HG02870 (cell line): ENCODE measurements around the gene ID3.
A peak's percentile ranks its signal among the peaks of the same experiment; 100 is the strongest.

Experiments used
- ATAC-seq: cut with Tn5 transposase; IDR thresholded peaks from one replicate; pipeline ENCODE4 v1.9.1; 2021; ENCODE audit warnings: mild to moderate bottlenecking, moderate library complexity; ENCODE audit not compliant: unreplicated experiment

Gene ID3

GRCh38 chr1:23566304-23566703 lies 7.0 kb upstream of the ID3 start:
- no peak for ATAC-seq

DNA sequence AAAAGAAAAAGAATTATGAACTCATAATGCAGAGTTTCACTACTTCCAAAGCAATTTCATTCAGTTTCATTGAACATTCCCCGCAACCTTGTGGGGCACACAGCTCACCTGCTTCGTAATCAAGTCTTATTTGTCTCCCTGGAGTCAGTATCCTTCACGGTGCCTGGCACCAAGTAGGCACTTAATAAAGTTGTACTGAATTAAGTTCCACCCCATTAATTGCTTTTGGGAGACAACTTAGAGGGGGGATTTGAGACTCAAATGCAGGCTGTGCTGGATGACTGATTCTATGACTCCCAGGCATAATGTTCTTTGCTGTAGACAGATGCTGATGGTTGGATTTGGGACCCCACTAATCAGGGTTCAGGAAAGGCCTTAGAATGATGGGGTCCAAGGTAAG lies 6.5 kb upstream of the ID3 start:
- ATAC-seq: no peak

DNA sequence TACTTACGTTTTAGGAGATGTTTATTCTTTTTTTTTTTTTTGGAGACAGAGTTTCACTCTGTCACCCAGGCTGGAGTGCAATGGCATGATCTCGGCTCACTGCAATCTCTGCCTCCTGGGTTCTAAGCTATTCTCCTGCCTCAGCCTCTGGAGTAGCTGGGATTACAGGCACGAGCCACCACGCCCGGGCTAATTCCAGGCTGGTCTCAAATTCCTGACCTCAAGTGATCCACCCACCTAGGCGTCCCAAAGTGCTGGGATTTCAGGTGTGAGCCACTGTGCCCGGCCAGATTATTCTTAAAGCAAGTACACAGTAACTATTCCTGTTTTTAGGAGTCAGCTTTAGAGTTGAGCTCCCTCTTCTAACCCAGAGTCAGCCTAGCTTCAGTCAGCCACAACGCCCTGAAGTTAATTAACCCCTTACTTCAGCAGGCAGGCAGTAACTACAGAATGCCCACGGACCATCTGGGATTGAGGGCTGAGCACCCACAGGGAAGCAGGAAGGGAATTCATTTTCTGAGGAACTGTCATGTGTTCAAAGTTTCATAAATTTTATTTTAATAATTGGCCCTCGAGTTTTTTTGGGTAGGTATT lies 5.3 kb upstream of the ID3 start:
- no peak for ATAC-seq

DNA sequence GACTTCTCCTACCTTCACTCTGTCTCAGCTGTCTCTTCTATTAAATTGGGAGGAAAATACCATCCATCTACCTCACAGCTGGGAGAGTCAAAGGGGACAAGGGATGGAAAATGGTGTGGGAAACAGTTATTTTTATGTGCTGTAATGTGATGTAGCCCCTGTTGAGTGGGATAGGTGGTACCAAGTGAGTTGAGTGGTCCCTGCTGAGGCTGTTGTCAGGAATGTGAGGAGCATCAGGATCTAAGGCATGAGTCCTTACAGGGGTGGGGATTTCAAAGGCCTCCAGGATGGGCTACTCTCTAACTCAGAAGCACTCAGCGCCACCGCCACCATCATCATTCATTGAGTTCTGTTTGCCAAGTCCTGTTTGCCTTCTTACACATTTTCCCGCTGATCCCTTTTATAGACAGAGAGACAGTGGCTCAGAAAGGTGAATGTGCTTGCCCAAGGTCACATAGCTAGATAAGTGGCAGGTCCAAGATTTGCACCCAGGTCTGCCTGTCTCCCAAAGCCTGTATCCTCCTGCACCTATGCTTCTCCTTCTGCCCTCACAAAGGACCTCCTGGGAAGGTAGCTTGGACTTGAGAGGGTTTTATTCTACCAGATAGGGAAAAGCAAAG lies 4.6 kb upstream of the ID3 start:
- no peak for ATAC-seq

DNA sequence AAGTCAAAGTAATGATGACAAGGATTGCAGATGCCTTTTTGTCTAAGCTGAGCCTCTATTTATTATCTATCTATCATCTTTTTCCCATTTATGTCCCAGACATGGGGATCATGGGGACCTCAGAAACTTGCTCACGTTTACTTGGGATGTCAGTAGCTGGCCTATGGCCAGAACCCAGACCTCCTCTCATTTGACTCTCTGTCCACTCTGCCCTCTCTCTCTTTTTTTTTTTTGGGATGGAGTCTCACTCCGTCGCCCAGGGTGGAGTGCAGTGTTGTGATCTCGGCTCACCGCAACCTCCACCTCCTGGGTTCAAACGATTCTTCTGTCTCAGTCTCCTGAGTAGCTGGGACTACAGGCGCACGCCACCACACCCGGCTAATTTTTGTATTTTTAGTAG lies 3.7 kb upstream of the ID3 start:
- no peak for ATAC-seq

GRCh38 chr1:23562137-23562876 lies 3.0 kb upstream of the ID3 start:
- ATAC-seq: no peak

DNA sequence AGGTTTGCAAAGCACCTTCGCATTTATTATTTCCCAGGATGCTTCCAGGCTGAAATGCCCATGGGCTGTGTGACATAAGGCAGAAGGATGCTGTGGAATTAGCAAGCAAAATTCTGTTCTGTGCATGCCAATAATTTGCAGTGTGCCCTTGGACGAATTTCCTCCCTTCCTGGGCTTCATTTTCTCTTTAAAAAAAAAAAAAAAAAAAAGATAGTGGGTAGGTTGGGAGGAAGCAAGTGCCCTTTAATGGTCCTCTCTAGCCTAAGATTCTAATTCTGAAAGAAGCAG lies 2.5 kb upstream of the ID3 start:
- no peak for ATAC-seq

DNA sequence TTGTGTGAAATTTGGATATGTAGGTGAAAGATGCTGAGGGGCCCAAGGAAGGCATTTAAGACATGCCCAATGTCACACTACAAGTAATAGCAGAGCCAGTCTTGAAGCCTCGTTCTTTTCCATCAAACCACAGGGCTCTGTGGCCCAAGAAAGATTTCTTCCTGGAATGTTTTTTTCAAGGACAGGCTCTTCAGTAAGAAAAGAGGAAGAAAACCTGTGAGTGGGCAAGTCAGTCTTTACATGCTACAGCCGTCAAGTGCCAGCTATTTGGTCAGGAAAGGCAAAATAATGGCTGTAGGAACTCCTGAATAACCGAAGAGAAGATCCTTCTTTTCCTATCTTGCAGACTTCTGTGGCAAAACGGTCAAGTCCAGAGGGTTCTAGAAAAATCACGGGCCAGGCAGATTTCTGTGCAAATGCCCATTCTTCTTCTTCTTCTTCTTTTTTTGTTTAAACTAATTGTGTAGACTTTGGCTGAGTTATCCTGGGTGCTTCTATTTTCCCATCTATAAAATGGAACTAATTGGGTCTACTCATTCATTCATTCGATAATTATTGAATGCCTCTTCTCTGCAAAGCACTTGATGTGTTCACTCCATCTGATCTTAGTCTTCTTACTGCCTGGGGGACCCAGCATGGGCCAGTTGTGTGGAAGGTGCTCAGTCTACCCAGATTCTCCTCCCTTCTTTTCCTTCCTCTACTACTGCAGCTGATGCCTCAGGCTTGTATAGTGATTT lies 1.9 kb upstream of the ID3 start:
- no peak for ATAC-seq

DNA sequence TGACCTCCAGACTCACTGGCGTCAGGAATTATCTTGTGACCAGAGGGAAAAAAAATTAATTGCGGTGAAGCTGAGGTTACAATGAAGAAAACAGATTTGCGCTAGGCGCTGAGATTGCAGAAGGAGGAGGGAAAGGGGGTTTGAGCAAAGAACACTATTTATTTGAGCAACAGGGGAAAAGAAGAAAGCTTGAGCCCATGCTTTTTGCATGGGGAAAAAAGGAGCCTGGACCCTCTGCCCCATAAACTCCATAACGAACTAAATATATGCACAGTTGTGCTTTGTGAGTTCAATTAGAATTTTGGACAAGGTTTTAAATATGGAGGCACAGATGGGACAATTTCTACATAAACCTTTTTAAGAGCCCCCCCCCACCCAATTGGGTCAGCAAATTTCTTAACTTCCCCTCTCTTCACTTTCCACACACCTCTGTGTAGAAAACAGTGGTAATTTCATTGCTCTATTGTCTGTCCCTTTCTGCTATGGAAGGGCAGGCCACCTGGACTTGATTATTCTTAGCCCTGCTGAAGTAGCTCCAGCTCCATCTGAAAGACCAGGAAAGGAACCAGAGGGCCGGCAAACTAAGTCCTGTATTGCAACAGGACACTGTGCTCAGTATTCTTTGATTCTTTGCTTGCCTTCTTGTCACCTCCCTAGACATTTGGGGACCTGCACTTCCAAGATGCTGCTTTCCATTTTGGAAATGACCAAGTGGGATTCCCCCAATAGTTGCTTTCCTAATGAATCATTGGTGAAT lies 862 bp upstream of the ID3 start:
- ATAC-seq: no peak

DNA sequence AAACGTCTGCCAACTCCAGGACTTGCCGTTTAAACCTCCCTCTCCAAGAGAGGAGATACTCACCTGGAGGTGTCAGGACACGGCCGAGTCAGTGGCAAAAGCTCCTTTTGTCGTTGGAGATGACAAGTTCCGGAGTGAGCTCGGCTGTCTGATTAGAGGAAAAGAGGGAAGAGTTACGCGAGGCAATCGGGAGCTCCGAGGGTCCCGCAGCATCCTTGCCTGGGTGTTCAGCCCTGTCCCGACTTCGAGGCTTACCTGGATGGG lies 497 bp downstream of the ID3 start:
- no peak for ATAC-seq

- ATAC-seq: no peak
Measured at GRCh38 chr1:23558140-23558871, 995 bp downstream of the ID3 start.

GRCh38 chr1:23557471-23558124 lies 1.7 kb downstream of the ID3 start:
- no peak for ATAC-seq

GRCh38 chr1:23556635-23557470 lies 2.4 kb downstream of the ID3 start:
- no peak for ATAC-seq

DNA sequence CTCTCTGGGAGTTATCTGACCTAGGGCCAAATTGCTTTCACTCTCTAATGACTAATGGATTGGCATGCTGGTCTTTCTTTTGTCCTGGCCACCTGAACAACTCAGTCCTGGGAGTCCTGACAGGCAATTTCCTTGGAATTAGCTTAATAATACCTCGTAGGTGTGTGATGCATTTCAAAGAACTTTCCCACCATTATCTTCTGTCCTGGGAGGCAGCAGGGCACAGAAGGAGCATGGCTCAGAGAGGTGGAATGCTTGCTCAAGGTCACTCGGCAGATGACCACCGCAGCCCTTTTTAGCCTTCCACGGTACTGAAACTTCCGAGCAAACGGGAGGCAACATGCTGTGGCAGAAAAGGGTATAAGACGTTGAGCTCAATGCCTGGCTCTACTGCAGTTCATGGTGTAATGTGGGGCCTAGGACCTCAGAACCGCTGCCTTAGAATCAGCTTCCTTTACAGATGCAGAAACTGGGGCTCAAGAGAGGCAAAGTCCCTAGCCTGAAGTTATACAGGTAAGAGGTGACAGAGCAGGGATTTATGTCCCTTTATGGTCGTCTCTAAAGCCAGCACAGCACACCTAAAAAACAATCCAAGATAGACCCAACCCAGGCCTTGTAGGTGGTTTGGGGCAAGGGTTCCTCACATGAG lies 3.2 kb downstream of the ID3 start:
- ATAC-seq: no peak

DNA sequence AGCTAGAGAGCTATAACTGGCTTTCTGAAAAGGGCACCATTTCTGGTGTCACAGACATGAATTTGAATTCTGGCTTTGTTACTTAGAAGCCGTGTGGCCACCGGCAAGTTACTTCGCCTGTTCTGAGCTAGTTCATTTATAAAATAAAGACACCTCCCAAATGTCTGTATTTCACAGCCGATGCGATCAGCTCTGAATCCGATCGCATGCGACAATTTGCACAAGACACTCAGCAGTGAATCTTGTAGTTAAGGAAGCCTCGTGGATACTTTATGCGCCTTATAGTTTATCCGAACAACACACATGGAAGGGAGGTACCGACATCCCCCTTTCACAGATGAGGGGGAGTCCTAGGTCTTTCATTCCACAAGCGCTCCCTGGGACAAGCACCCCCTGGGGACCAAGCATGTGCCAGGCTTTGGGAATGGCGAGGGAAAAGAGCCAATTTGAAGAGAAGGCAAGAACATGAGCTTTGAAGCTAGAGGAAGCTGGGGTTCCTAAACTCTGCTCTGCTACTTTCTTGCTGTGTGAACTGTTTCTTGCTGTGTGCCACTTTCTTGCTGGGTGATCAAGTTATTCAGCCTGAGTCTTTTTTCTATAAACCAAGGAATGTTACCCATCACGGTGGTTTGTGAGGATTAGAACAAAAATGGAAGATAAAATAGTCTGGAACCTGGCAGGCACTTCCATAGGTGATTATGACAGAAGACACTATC lies 3.9 kb downstream of the ID3 start:
- no peak for ATAC-seq

DNA sequence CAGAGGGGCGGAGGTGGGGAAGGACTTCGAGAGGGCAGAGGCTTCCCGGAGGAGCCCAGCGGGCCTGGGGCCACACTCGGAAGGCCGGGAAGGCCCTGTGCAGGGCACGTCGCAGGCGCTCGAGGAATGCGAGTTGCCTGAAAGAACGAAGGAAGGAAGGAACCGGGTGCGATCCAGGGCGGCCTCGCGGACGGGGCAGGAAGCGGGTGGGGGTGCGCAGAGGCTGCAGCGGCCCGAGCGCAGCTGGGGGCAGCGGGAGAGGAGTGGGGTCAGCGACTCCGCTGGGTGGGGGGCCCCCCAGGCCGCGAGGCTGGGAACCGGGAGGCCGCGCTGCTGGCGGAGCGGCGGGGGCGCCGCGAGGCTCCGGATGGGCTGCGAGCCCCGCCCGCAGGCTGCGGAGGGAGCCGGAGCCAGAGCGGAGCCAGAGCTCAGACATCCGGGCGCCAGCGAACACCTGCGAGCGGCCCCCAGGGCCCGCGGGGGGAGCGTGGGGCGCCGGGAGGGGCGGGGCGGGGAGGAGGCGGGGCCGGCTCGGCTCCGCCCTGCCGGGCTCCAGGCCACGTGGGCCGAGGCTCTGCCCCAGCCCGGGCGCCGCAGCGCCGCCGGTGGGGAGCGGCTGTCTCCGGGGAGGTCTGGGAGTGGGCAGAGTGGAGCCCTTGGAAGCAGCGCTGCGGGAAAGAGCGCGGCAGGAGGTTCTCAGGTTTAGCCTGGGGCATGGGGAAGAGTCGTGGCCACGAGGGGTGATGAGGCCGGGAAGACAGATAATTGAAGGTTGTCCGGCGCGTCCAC lies 4.6 kb downstream of the ID3 start:
- peak; percentile 33 for ATAC-seq

DNA sequence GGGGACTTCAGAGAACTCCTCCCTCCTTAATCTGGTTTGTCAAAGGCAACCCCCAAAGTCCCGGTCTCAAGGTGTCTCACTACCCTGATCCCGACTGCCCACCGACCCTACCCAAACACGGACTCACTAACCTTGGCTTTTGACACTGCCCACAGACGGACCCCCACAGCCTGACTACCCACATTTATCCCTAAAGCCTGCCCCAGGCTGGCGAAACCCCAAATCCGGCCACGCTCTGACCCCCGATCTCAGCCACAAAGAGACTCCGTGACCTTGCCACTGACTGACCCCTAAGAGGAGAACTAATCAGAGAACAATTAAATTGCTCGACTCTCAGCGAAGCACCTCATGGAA lies 5.2 kb downstream of the ID3 start:
- no peak for ATAC-seq
